HG02870 (cell line): Measurements from ENCODE around the gene SLC38A1.

Source experiments
- ATAC-seq: cut with Tn5 transposase; IDR thresholded peaks from one replicate; pipeline ENCODE4 v1.9.1; 2021; ENCODE audit warnings: mild to moderate bottlenecking, moderate library complexity; ENCODE audit not compliant: unreplicated experiment

The SLC38A1 gene

GRCh38 chr12:46144433-46144832, 124.4 kb downstream of the SLC38A1 start:
- ATAC-seq: no peak

DNA sequence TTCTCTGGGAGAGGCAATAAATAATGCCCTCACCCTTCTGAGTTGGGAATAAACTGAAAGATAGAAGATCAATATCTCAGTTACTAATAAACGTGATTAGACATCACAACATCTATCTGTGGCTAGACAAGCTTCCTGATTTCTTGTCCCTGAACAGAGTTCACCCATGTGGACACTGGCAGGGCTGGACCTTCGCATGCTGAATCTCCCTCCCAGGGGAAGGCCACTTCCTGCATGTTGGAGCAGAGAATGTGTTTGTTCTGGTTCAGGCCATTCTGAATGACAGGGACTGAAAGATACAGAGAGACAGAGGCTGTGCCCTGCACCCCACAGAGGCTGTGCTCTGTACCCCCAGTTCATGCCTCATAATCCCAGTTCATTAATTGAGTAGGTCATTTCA, 132.6 kb downstream of the SLC38A1 start:
- ATAC-seq: no peak

- no peak for ATAC-seq
Observed at GRCh38 chr12:46135750-46136149, 133.1 kb downstream of the SLC38A1 start.

GRCh38 chr12:46134852-46135251, 134.0 kb downstream of the SLC38A1 start:
- no peak for ATAC-seq

GRCh38 chr12:46134205-46134811, 134.5 kb downstream of the SLC38A1 start:
- no peak for ATAC-seq

GRCh38 chr12:46133751-46134150, 135.1 kb downstream of the SLC38A1 start:
- no peak for ATAC-seq
